NB4 (cell line): Measurements from ENCODE around the gene HS6ST3.

Experiments used
- CTCF ChIP-seq: IDR thresholded peaks from one replicate; pipeline ENCODE4 v1.5.1; 2012; ENCODE audit warnings: low read depth, low read length
- MAX ChIP-seq: IDR thresholded peaks from 2 replicates; pipeline ENCODE4 v1.6.1; 2011; ENCODE audit warnings: low read depth, low read length
- MYC ChIP-seq: IDR thresholded peaks from 2 replicates; pipeline ENCODE4 v1.6.1; 2011; ENCODE audit warnings: low read depth, low read length
- POLR2A ChIP-seq: IDR thresholded peaks from 2 replicates; pipeline ENCODE4 v1.6.1; 2011; ENCODE audit warnings: mild to moderate bottlenecking; ENCODE audit not compliant: insufficient read length; ENCODE audit errors: extremely low read depth

DNA sequence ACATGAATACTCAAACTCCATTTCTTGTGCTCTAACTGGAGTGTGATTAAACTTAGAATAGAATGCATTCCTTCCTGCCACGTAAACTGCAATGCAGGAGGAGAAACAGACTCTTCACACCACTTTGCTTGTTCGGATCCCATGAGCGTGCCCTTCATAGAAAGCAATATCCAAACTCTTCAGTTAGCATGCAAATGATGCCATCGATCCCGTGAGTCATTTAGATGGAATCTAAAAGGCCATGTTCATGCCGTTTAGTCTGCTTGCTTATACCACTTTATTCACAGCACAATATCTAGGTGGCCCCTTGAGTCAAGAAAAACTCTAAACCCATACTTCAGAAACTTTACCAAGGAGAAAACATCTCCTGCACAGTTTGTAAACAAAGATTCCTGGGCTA lies 678.6 kb downstream of the HS6ST3 start:
- TF ChIP-seq CTCF (no peak), POLR2A (no peak), MAX (no peak), MYC (no peak)
